Measurements from ENCODE around the gene GRAMD4.

- TF ChIP-seq POLR2AphosphoS5 (IDR thresholded peaks at IDR 0.05; ENCODE audit: low read depth, low read length) (no peak), POLR2A (IDR thresholded peaks at IDR 0.05; ENCODE audit: low read depth, low read length) (no peak)
These were observed 42.0 kb downstream of the GRAMD4 start for GRCh38 chr22:46662226-46662625.

Measured in GM12891 (cell line).